ENCODE measurements around the gene ARHGAP11A. TPM values are rescaled to one million over a fixed set of nuclear protein-coding genes. Genes with fewer than 3 reads are reported as not detected.

Gene ARHGAP11A
- total and polyA plus RNA-seq, 10 of the 15 experiments (the other 5 are each of a cell fraction or from before 2014, with no cell fraction given): 12.4 to 53.6 (median 36.5) TPM

- TF ChIP-seq RBBP5 (conservative IDR thresholded peaks at IDR 0.05) (no peak), NFYA (IDR thresholded peaks at IDR 0.05; ENCODE audit: borderline replicate concordance, low read depth, low read length) (no peak), ZNF592 (IDR thresholded peaks at IDR 0.05) (no peak), NFIC (IDR thresholded peaks at IDR 0.05; ENCODE audit: low read depth, low read length) (no peak), EED (IDR thresholded peaks at IDR 0.05; ENCODE audit: low read depth) (no peak), DPF2 (IDR thresholded peaks at IDR 0.05) (no peak), RELB (IDR thresholded peaks at IDR 0.05; ENCODE audit: low read depth) (no peak), ZNF622 (IDR thresholded peaks at IDR 0.05) (no peak), SREBF1 (IDR thresholded peaks at IDR 0.05; ENCODE audit: low read length) (no peak), NR2C1 (IDR thresholded peaks at IDR 0.05) (no peak), ZNF274 (IDR thresholded peaks at IDR 0.05; ENCODE audit: insufficient read depth, insufficient read length) (no peak), PAX8 (IDR thresholded peaks at IDR 0.05) (no peak), IKZF1 (conservative IDR thresholded peaks at IDR 0.05) (no peak), SMARCA5 (IDR thresholded peaks at IDR 0.05) (no peak)
- Histone ChIP-seq H3K4me3 (no peak overlapping the region), H3K27ac (ENCODE audit: control insufficient read depth, insufficient read depth) (no peak overlapping the region), H3K4me2 (ENCODE audit: control insufficient read depth, insufficient read depth) (no peak overlapping the region), H3K9me3 (replicated peaks; ENCODE audit: control insufficient read depth, insufficient read depth, low read length) (no peaks in the 10 kb centered on the region), H3K79me2 (ENCODE audit: control insufficient read depth, insufficient read depth, low read length) (no peaks in the 10 kb centered on the region), H3K4me1 (ENCODE audit: control insufficient read depth, insufficient read depth, low read length) (no peaks in the 10 kb centered on the region), H3K9ac (ENCODE audit: control insufficient read depth, insufficient read depth, low read length) (no peak overlapping the region), H4K20me1 (ENCODE audit: control insufficient read depth, insufficient read depth) (no peaks in the 10 kb centered on the region), H3K27me3 (replicated peaks in 1 of 2; ENCODE audit: control insufficient read depth in 2 of 2, insufficient read depth in 2 of 2, low read length in 1 of 2) (no peaks in the 10 kb centered on the region), H2AFZ (ENCODE audit: control insufficient read depth, low read depth, low read length) (no peak overlapping the region), H3K36me3 (ENCODE audit: control insufficient read depth in 2 of 2, insufficient read depth in 2 of 2, low read length in 1 of 2) (peaks cover 0 to 5% of the 10 kb centered on the region in 2 experiments; a peak in 2 of 4 replicates)
- no TSS peak for BruUV-seq (replicated peaks)
- FAIRE-seq (no peak), DNase-seq (ENCODE audit: low read depth, low spot score) (no peak), ATAC-seq (no peak)
- ChIA-PET POLR2A (no interaction called here), RAD21 (ENCODE audit: unreplicated experiment) (no interaction called here), CTCF (interaction anchor here (0.8 to 1.5 kb wide), 3 partner anchors 12 to 340 kb away, joined by 3 read pairs; no protein-coding TSS in a partner anchor), SMC1A (ENCODE audit: uncharacterized antibody, unreplicated experiment) (interaction anchor here (1.0 to 1.2 kb wide), 2 partner anchors 9 to 297 kb away, joined by 3 read pairs; no protein-coding TSS in a partner anchor)
- in situ Hi-C loops (cut with MboI): no loop called here
- intact Hi-C loops (cut with micrococcal nuclease; ENCODE audit: unreplicated experiment): no loop called here
- WGBS (ENCODE audit: insufficient coverage, insufficient replicate concordance, low lambda C conversion rate, missing lambda C conversion rate): 77% methylated on average over 4 of the region's 4 CpGs
Observed at GRCh38 chr15:32656091-32656490, 40.8 kb downstream of the ARHGAP11A start.
